Keratinocyte (primary cell): ENCODE data around the gene PRRX1. TPM values are rescaled to one million over a fixed set of nuclear protein-coding genes. Genes with fewer than 3 reads are reported as not detected.

Source experiments
- DNase-seq: peaks from one replicate; pipeline ENCODE4 v3.0.0-alpha.2; 2011; ENCODE audit warnings: low read depth, missing footprints, low spot score
- FAIRE-seq: peaks from 2 replicates; lab custom pipeline; 2011; peaks lifted over from hg19 to GRCh38; lab: Jason Lieb, UNC
- H2AFZ ChIP-seq: 2 replicates; pipeline ENCODE4 v1.6.0; 2012; ENCODE audit warnings: low read length, control low read depth, inconsistent platforms; ENCODE audit not compliant: control insufficient read depth
- H3K27ac ChIP-seq: 2 replicates; pipeline ENCODE4 v1.5.1; 2011; ENCODE audit warnings: low read length; ENCODE audit not compliant: control insufficient read depth, insufficient read depth
- H3K27me3 ChIP-seq: 3 replicates; pipeline ENCODE4 v1.6.0; 2011; ENCODE audit warnings: low read length; ENCODE audit not compliant: control insufficient read depth, insufficient read depth; ENCODE audit errors: extremely low read depth
- H3K36me3 ChIP-seq, 2 experiments: 2 replicates in 1 of 2; 3 replicates in 1 of 2; pipeline ENCODE4 v1.5.1; 2011; ENCODE audit warnings: low read length in 2 of 2, mild to moderate bottlenecking in 1 of 2; ENCODE audit not compliant: control insufficient read depth in 2 of 2, insufficient read depth in 2 of 2; ENCODE audit errors: extremely low read depth in 1 of 2
- H3K4me1 ChIP-seq: 3 replicates; pipeline ENCODE4 v1.5.1; 2011; ENCODE audit warnings: low read length; ENCODE audit not compliant: control insufficient read depth, insufficient read depth; ENCODE audit errors: extremely low read depth
- H3K4me2 ChIP-seq: 3 replicates; pipeline ENCODE4 v1.6.0; 2011; ENCODE audit warnings: low read depth, low read length; ENCODE audit not compliant: control insufficient read depth, insufficient read depth; ENCODE audit errors: extremely low read depth
- H3K4me3 ChIP-seq, 3 experiments: fragments of 200-600 bp in 1 of 3; sonication (generic) in 1 of 3; 2 replicates in 2 of 3; 3 replicates in 1 of 3; pipeline ENCODE4 v1.5.1; 2011 to 2016; ENCODE audit warnings: low read length in 3 of 3, mild to moderate bottlenecking in 3 of 3, control low read depth in 2 of 3, inconsistent platforms in 1 of 3, low read depth in 1 of 3, mixed read lengths in 1 of 3, mixed run types in 1 of 3, moderate library complexity in 1 of 3; ENCODE audit not compliant: control insufficient read depth in 2 of 3, insufficient read depth in 2 of 3; ENCODE audit errors: extremely low read depth in 1 of 3
- H3K79me2 ChIP-seq: 2 replicates; pipeline ENCODE4 v1.6.0; 2012; ENCODE audit warnings: low read length; ENCODE audit not compliant: control insufficient read depth, insufficient read depth
- H3K9ac ChIP-seq: 3 replicates; pipeline ENCODE4 v1.6.0; 2011; ENCODE audit warnings: low read length; ENCODE audit not compliant: control insufficient read depth, insufficient read depth; ENCODE audit errors: extremely low read depth
- H3K9me1 ChIP-seq: 3 replicates; pipeline ENCODE4 v1.6.0; 2011; ENCODE audit warnings: low read length; ENCODE audit not compliant: control insufficient read depth, insufficient read depth; ENCODE audit errors: extremely low read depth
- H3K9me3 ChIP-seq: 2 replicates; pipeline ENCODE4 v1.5.1; 2012; ENCODE audit warnings: low read depth, low read length; ENCODE audit not compliant: control insufficient read depth
- H4K20me1 ChIP-seq: 3 replicates; pipeline ENCODE4 v1.6.0; 2011; ENCODE audit warnings: low read length; ENCODE audit not compliant: control insufficient read depth, insufficient read depth; ENCODE audit errors: extremely low read depth
- EZH2 ChIP-seq: IDR thresholded peaks from one replicate; pipeline ENCODE4 v1.6.1; 2012; ENCODE audit warnings: inconsistent platforms, mild to moderate bottlenecking, low read length, moderate library complexity
- dilution Hi-C: fragments of 300-500 bp; cut with MboI; formaldehyde crosslinking; loops from one replicate; pipeline ENCODE4 v1.7.0; 2020; ENCODE audit warnings: low sequenced_read_pairs; ENCODE audit not compliant: extremely low pct_ligation_motif_present
- polyA plus RNA-seq, 5 experiments: library from polyadenylated mRNA; depleted of rRNA in 3 of 5; stranded (reverse) in 3 of 5; stranded (forward) in 1 of 5; unstranded in 1 of 5; fragments of >200 nt; gene quantifications; 1 replicate in 1 of 5; 2 replicates in 3 of 5; 3 replicates in 1 of 5; pipeline versions ENCODE4 v1.2.1 to v1.2.3, GENCODE V29; 2011 to 2012; ENCODE audit warnings: missing spikeins in 2 of 5, low read depth in 1 of 5, low replicate concordance in 1 of 5
- TF ChIP-seq, protein P1 (sequence below), 3 experiments: IDR thresholded peaks in 1 of 3; conservative IDR thresholded peaks in 1 of 3; optimal IDR thresholded peaks in 1 of 3; 2 replicates in 2 of 3; 3 replicates in 1 of 3; pipeline versions ENCODE3 to v1.5.1; 2011; ENCODE audit warnings: low read length in 3 of 3, mild to moderate bottlenecking in 3 of 3, moderate library complexity in 2 of 3, control low read depth in 1 of 3, inconsistent platforms in 1 of 3; ENCODE audit not compliant: insufficient read depth in 2 of 3; ENCODE audit errors: extremely low read depth in 1 of 3

The PRRX1 gene
- polyA plus RNA-seq, 1 donor (not counting 4 experiments of a cell fraction or from before 2014, with no cell fraction given) = not detected

DNA sequence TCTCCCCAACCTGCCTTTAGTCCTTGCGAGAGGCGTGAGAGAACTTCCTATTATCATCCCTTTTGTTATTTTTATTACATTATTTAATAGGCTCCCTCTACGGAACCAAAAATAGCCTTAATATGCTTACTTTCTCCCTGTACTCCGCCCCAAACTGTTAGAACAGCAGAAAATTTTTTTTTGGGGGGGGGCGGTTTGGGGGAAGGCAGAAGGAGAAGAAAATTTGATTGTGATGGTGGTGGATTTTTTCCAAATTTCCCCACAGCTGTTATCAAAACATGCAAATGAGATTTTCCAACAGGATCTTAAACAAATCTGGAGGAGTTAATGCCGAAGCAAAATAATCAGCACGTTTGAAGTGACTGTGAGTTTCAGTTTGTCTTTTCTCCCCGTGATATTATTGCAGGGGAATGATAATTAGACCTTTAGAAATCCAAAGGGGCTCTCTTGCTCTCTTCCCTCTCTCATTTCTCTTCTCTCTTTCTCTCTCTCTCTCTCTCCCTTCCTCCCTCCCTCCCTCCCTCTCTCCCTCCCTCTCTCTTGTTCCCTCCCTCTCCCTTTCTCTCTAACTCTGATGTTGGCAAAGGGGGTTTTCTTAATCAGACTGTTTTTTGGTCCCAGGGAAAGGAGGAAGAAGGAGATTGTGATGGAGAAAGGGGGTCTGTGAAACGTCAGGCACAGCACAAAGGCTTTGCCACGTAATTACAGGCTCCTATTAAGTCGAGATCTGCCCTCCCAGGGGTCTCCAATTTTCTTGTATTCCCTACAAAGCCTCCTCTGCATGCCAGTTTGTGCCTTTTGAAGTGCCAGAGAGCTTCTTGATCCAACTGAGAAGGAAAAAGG, 1.1 kb upstream of the PRRX1 start:
- H3K79me2 ChIP-seq = no peaks in the 10 kb centered on the region
- H3K9me3 ChIP-seq = no peaks in the 10 kb centered on the region
- peak overlapping the region; percentile 73 for H3K4me2 ChIP-seq
- no peaks in the 10 kb centered on the region for H4K20me1 ChIP-seq
- dilution Hi-C loops = no loop called here
- H2AFZ ChIP-seq = no peak overlapping the region
- H3K9me1 ChIP-seq = no peaks in the 10 kb centered on the region
- DNase-seq = no peak
- peaks cover 63% of the 10 kb centered on the region for H3K27me3 ChIP-seq
- no peaks in the 10 kb centered on the region for H3K36me3 ChIP-seq
- TF ChIP-seq EZH2 = no peak
- TF ChIP-seq, protein P1, sequence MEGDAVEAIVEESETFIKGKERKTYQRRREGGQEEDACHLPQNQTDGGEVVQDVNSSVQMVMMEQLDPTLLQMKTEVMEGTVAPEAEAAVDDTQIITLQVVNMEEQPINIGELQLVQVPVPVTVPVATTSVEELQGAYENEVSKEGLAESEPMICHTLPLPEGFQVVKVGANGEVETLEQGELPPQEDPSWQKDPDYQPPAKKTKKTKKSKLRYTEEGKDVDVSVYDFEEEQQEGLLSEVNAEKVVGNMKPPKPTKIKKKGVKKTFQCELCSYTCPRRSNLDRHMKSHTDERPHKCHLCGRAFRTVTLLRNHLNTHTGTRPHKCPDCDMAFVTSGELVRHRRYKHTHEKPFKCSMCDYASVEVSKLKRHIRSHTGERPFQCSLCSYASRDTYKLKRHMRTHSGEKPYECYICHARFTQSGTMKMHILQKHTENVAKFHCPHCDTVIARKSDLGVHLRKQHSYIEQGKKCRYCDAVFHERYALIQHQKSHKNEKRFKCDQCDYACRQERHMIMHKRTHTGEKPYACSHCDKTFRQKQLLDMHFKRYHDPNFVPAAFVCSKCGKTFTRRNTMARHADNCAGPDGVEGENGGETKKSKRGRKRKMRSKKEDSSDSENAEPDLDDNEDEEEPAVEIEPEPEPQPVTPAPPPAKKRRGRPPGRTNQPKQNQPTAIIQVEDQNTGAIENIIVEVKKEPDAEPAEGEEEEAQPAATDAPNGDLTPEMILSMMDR (optimal IDR thresholded peaks at IDR 0.05 in 1 of 3, IDR thresholded peaks at IDR 0.05 in 1 of 3, conservative IDR thresholded peaks at IDR 0.05 in 1 of 3; ENCODE audit: extremely low read depth in 1 of 3, insufficient read depth in 2 of 3, low read length in 3 of 3) = no peak
- H3K4me3 ChIP-seq = peak overlapping the region in 2 of 3 experiments; percentile 6 to 53
- no peak overlapping the region for H3K9ac ChIP-seq
- FAIRE-seq = no peak
- H3K4me1 ChIP-seq = peaks cover 16% of the 10 kb centered on the region
- no peak overlapping the region for H3K27ac ChIP-seq

DNA sequence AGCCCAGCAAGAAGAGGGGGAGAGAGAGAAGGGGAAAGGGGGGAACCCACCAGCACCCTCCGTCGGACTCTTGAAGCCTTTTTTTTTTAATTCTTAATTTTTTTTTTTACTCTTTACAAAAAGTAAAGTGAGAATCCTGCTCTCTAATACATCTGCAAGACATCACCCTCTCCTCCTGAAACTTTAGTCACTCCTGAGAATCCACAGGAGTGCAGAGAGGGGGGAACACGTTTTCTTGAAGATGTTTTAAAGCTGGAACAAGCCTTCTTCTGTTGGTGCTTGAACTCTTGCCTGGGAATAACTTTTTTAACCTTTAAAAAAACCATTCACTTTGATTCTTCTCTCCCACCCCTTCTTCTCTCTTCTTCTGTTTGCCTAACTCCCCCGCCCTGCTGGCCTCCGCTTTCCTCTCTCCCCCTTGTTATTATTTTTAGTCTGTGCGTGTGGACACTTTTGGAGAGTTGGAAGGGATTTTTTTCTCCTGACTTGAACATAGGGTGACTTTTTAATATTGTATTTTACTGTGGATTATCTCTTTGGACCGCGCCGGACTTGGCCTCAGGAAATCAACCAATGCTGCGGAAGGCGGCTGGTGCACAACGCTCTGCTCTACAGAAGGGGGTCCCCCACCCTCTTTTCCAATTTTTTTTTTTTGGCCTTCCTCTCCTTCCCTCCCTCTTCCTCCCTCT, 383 bp upstream of the PRRX1 start:
- Histone ChIP-seq H3K9ac (no peak overlapping the region), H3K9me1 (no peaks in the 10 kb centered on the region), H3K27me3 (peaks cover 63% of the 10 kb centered on the region), H3K9me3 (no peaks in the 10 kb centered on the region), H4K20me1 (no peaks in the 10 kb centered on the region), H3K4me3 (no peak overlapping the region), H2AFZ (no peak overlapping the region), H3K36me3 (no peaks in the 10 kb centered on the region), H3K79me2 (no peaks in the 10 kb centered on the region), H3K4me2 (peak overlapping the region; percentile 50), H3K27ac (no peak overlapping the region), H3K4me1 (peaks cover 16% of the 10 kb centered on the region)
- FAIRE-seq (no peak), DNase-seq (no peak)
- TF ChIP-seq, protein P1 (optimal IDR thresholded peaks at IDR 0.05 in 1 of 3, IDR thresholded peaks at IDR 0.05 in 1 of 3, conservative IDR thresholded peaks at IDR 0.05 in 1 of 3; ENCODE audit: extremely low read depth in 1 of 3, insufficient read depth in 2 of 3, low read length in 3 of 3) = no peak
- TF ChIP-seq EZH2 = no peak
- dilution Hi-C loops = no loop called here
